Activated CD8-positive, alpha-beta T cell treated with anti-CD3 and anti-CD28 coated beads for 36 hours (primary cell): ENCODE results near the gene SPDYE6. TPM values are rescaled to one million over a fixed set of nuclear protein-coding genes. Genes with fewer than 3 reads are reported as not detected.

Source experiments
- ATAC-seq: fragments of 200-7000 bp; cut with Tn5 transposase; one replicate; pipeline ENCODE4 v1.10.0; 2021; ENCODE audit warnings: mild to moderate bottlenecking, moderate library complexity
- CTCF ChIA-PET: fragments of 350-600 bp; sonication (Branson Sonifier 250); formaldehyde crosslinking; loops from one replicate; lab custom pipeline; 2021; ENCODE audit warnings: antibody characterized with exemption; lab: Charles Lee
- POLR2A ChIA-PET: fragments of 350-600 bp; sonication (Branson Sonifier 250); formaldehyde crosslinking; loops from one replicate; lab custom pipeline; 2021; ENCODE audit warnings: antibody characterized with exemption; lab: Charles Lee
- DNase-seq: peaks from one replicate; pipeline ENCODE4 v3.0.0-alpha.2; 2020
- H3K27ac Mint-ChIP-seq: one replicate; pipeline ENCODE4 v1.8.0; 2021; ENCODE audit warnings: mild to moderate bottlenecking, mixed read lengths
- H3K27me3 Mint-ChIP-seq: one replicate; pipeline ENCODE4 v1.8.0; 2021; ENCODE audit warnings: mixed read lengths
- H3K36me3 Mint-ChIP-seq: one replicate; pipeline ENCODE4 v1.8.0; 2021; ENCODE audit warnings: low read depth, mixed read lengths
- H3K4me1 Mint-ChIP-seq: one replicate; pipeline ENCODE4 v1.8.0; 2021; ENCODE audit warnings: low read depth, mixed read lengths
- H3K4me3 Mint-ChIP-seq: one replicate; pipeline ENCODE4 v1.8.0; 2021; ENCODE audit warnings: mild to moderate bottlenecking, moderate library complexity, mixed read lengths
- H3K9me3 Mint-ChIP-seq: one replicate; pipeline ENCODE4 v1.8.0; 2021; ENCODE audit warnings: mixed read lengths
- intact Hi-C: fragments of 100-400 bp; cut with micrococcal nuclease; formaldehyde crosslinking; loops from one replicate; pipeline ENCODE4 v1.10.0; 2022
- total RNA-seq, 2 experiments: library from RNA; stranded (reverse); gene quantifications; one replicate each; pipeline ENCODE4 v1.2.3, GENCODE V29; 2021
- TF ChIP-seq, protein P1 (sequence below): fragments of 200-600 bp; IDR thresholded peaks from one replicate; pipeline ENCODE4 v1.8.0; 2022; ENCODE audit warnings: antibody characterized with exemption, mild to moderate bottlenecking

SPDYE6 gene
- total RNA-seq, 2 experiments from 2014 or later = not detected

GRCh38 chr7:102393467-102393866 is 37.2 kb upstream of the SPDYE6 start:
- H3K36me3 Mint-ChIP-seq = peaks cover 19% of the 10 kb centered on the region
- no peak overlapping the region for H3K4me3 Mint-ChIP-seq
- ChIA-PET CTCF (interaction anchor here (3.8 to 4.9 kb wide), 2 partner anchors 12 to 114 kb away, joined by 24 to 30 read pairs; no protein-coding TSS in a partner anchor), POLR2A (interaction anchor here (0.6 kb wide), 1 partner anchor 39 kb away, joined by 3 read pairs; no protein-coding TSS in a partner anchor)
- DNase-seq = no peak
- H3K27ac Mint-ChIP-seq = no peak overlapping the region
- no peaks in the 10 kb centered on the region for H3K27me3 Mint-ChIP-seq
- no peaks in the 10 kb centered on the region for H3K9me3 Mint-ChIP-seq
- intact Hi-C loops = no loop called here
- TF ChIP-seq, protein P1, sequence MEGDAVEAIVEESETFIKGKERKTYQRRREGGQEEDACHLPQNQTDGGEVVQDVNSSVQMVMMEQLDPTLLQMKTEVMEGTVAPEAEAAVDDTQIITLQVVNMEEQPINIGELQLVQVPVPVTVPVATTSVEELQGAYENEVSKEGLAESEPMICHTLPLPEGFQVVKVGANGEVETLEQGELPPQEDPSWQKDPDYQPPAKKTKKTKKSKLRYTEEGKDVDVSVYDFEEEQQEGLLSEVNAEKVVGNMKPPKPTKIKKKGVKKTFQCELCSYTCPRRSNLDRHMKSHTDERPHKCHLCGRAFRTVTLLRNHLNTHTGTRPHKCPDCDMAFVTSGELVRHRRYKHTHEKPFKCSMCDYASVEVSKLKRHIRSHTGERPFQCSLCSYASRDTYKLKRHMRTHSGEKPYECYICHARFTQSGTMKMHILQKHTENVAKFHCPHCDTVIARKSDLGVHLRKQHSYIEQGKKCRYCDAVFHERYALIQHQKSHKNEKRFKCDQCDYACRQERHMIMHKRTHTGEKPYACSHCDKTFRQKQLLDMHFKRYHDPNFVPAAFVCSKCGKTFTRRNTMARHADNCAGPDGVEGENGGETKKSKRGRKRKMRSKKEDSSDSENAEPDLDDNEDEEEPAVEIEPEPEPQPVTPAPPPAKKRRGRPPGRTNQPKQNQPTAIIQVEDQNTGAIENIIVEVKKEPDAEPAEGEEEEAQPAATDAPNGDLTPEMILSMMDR = no peak
- no peak for ATAC-seq
- H3K4me1 Mint-ChIP-seq = peaks cover 14% of the 10 kb centered on the region

- H3K9me3 Mint-ChIP-seq = no peaks in the 10 kb centered on the region
- DNase-seq (no peak), ATAC-seq (no peak)
- ChIA-PET CTCF (interaction anchor here (1.2 to 4.9 kb wide), 3 partner anchors 11 to 113 kb away, joined by 4 to 30 read pairs (median 24); no protein-coding TSS in a partner anchor), POLR2A (no interaction called here)
- H3K4me1 Mint-ChIP-seq = peaks cover 11% of the 10 kb centered on the region
- H3K27me3 Mint-ChIP-seq = no peaks in the 10 kb centered on the region
- no peak overlapping the region for H3K27ac Mint-ChIP-seq
- H3K36me3 Mint-ChIP-seq = peaks cover 17% of the 10 kb centered on the region
- TF ChIP-seq, protein P1 = no peak
- intact Hi-C loops = no loop called here
- H3K4me3 Mint-ChIP-seq = no peak overlapping the region
Observed at GRCh38 chr7:102392330-102392729, 36.1 kb upstream of the SPDYE6 start.

DNA sequence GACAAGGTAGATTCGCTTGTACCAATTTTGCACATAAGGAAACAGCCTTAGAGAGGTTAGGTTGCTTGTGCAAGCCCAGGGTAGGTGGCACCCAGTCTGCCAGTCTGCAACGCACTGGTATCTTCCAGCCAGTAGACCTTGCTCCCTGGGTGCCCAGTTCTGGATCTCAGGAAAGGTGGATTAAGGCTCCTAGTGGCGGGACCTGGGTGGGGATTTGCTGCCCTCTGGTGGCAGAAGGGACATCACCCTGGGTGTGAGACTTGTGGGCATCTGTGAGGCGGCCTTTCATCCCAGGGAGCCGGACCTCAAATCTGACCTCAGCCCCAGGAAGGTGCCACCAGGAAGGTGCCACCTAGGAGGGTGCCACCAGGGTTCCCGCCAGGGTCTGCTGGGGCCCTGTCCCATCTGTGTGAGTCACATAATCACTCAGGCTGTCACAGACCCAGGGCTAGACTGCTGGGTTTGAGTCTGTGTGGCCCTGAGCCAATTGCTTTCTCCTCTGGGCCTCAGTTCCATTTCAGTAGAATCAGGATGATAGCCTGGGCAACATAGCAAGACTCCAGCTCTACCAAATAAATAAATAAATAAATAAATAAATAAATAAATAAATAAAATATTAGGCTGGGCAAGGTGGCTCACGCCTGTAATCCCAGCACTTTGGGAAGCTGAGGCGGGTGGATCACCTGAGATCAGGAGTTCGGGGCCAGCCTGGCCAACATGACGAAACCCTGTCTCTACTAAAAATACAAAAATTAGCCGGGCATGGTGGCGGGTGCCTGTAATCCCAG is 34.6 kb upstream of the SPDYE6 start:
- Mint-ChIP-seq H3K9me3 (no peaks in the 10 kb centered on the region), H3K36me3 (peaks cover 21% of the 10 kb centered on the region), H3K4me3 (no peak overlapping the region), H3K4me1 (peaks cover 5% of the 10 kb centered on the region), H3K27ac (no peak overlapping the region), H3K27me3 (no peaks in the 10 kb centered on the region)
- ChIA-PET POLR2A (no interaction called here), CTCF (interaction anchor here (0.9 to 4.9 kb wide), 9 partner anchors 10 to 119 kb away, joined by 3 to 30 read pairs (median 3); no protein-coding TSS in a partner anchor)
- intact Hi-C loops = no loop called here
- DNase-seq = peak; percentile 78
- TF ChIP-seq, protein P1 = peak; percentile 79
- peak; percentile 75 for ATAC-seq

DNA sequence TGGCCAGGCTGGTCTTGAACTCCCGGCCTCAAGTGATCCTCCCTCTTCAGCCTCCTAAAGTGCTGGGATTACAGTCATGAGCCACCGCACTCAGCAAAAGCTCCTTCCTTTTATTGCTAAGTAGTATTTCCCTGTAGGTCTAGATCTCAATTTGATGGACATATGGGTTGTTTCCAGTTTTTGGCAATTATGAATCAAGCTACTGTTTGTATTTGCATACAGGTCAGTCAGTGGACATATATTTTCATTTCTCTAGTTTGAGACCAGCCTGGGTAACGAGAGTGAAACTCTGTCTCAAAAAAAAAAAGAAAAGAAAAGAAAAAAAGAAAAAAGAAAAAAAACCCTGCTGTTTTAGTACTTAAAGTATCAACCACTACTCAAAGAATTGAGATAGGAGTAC is 33.6 kb upstream of the SPDYE6 start:
- POLR2A ChIA-PET = no interaction called here
- intact Hi-C loops = loop anchor here (5.0 kb wide), 1 partner anchor 108 kb away; no protein-coding TSS in a partner anchor
- H3K4me3 Mint-ChIP-seq = no peak overlapping the region

More for the DNA sequence above, 33.6 kb upstream of the SPDYE6 start:
- H3K27me3 Mint-ChIP-seq = no peaks in the 10 kb centered on the region
- no peak for DNase-seq
- TF ChIP-seq, protein P1 = no peak
- no peaks in the 10 kb centered on the region for H3K4me1 Mint-ChIP-seq
- CTCF ChIA-PET = interaction anchor here (0.6 to 2.2 kb wide), 4 partner anchors 26 to 122 kb away, joined by 3 to 10 read pairs (median 5); no protein-coding TSS in a partner anchor
- no peak for ATAC-seq
- no peaks in the 10 kb centered on the region for H3K9me3 Mint-ChIP-seq
- peaks cover 23% of the 10 kb centered on the region for H3K36me3 Mint-ChIP-seq
- H3K27ac Mint-ChIP-seq = no peak overlapping the region
